HG03439 (cell line): ENCODE data around the gene CCDC174.

ENCODE experiments used
- ATAC-seq: cut with Tn5 transposase; IDR thresholded peaks from one replicate; pipeline ENCODE4 v1.9.1; 2021; ENCODE audit warnings: mild to moderate bottlenecking, moderate library complexity; ENCODE audit not compliant: unreplicated experiment

Gene CCDC174

DNA sequence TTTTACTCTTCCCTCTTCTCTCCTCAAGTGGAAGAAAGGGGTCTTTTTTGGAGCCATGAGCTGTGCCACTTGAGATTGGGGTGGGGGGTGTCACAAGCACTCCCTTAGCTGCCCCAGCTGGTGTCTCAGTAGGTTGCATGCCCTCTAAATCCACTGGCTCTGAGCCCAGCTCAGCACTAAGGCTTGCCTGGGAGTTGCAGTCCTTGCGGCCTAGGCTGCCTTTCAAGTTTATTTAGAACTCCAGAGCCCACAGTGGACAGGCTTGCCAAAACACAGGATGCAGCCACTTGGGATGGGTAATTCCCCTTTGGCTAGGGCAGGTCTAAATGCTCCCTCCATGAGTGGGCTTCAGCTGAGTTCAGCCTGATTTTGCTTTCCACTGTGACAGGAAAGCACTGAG, 48.1 kb downstream of the CCDC174 start:
- no peak for ATAC-seq

- ATAC-seq = no peak
Measured at GRCh38 chr3:14700891-14701290, 49.3 kb downstream of the CCDC174 start.

- no peak for ATAC-seq
Measured at GRCh38 chr3:14701676-14702075, 50.1 kb downstream of the CCDC174 start.

DNA sequence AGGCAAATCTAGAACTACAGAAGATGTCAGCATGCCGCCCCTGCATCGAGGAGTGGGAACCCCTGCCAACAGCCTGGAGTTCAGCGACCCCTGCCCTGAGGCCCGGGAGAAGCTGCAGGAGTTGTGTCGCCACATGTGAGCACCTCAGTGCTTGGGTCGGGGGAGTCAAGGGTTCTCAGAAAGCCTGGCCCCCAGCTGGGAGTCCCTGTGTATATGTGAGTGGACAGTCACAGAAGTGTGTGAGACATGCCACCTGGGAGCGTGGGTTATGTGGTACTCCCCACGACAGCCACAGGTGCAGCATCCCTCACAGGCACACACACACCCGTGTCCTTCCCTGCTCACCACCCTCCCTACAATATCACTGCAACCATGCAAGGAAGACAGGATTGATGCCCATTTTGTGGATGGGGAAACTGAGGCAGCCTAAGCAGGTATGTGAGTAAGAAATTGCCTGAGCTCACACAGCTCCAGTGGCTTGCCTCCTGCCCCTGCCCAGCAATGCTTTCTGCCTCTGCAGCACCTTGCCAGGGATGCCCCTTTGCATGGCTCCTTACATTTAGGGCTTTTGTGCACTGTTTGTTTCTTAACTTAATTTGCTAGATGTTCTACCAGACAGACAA, 51.7 kb downstream of the CCDC174 start:
- ATAC-seq = no peak

GRCh38 chr3:14703791-14704190, 52.2 kb downstream of the CCDC174 start:
- no peak for ATAC-seq

DNA sequence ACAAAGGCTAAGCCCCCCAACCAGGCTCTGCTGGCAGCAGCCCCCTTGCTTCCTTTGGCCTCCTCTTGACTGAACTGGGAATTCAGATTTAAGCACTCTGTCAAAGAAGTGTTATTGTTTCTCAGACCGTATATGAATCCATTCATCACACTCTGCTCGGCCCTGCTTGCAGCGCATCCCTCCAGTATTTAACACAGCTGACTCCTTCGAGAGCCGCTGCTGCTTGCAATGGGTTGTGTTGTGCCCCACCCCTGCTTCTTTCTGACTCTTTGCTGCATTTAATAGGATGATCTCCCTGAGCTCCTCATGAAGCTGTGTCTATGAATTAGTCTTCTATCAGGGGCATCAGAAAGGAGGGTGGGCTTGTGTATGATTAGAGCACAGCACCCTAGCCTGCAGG, 54.5 kb downstream of the CCDC174 start:
- no peak for ATAC-seq

- ATAC-seq = no peak
Measured at GRCh38 chr3:14716591-14716990, 65.0 kb downstream of the CCDC174 start.

DNA sequence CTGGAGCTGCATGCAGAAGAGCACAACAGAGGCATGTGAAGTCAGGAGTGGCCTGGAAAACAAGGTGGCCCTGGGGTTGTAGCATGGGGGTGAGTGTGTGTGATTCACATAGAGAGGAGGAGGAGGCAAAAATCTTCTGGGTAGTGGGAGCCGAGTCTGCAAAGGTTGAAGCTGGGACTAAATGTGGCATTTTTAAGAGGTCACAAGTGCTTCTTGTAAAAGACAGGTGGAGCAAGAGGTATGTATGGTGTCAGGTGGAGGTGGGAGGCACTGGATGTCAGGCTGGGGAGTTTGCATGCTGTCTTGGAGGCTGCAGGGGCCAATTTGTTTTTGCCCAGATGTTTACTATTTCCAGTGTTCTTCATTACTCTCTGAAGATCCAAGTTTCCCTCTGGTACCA, 65.7 kb downstream of the CCDC174 start:
- ATAC-seq = no peak

DNA sequence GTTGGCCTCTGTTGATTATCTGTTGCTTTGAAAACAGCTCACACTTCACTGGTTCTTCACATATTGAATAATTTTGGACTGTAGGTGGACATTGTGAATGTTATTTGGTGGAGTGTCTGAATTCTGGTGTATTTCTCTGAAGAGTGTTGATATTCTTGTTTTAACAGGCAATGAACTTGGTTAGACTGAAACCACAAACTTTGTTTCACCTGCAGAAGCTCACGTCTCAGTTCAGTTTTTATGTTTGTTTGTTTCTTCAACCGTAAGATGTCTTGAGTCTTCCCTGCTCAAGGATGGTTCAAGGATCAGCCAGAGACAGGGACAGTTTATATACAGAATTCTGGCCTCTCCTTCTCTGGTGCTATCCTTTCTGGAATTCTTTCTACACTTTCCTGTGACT, 67.0 kb downstream of the CCDC174 start:
- no peak for ATAC-seq

DNA sequence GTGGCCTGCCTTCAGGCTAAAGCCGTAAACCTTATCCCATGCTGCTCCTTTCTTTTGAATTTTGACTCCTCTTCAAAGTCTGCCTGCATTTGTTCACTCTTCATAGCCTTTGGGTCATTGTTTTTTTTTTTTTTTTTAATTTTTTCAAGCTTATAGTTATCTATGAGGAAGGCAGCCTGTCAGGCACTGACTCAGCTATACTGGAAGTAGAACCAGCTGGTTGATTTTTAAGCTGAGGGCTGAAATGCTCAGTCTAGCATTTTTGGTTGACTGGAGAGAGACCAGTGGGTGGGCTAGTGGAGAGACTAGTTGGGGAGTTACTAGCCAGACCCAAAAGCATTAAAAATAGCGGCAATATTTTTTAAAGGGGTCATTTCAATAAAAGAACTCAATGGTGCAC, 67.4 kb downstream of the CCDC174 start:
- ATAC-seq = no peak

- no peak for ATAC-seq
Measured at GRCh38 chr3:14721126-14721864, 69.7 kb downstream of the CCDC174 start.
